Stimulated activated naive B cell treated with anti-CD40 and anti-IgM and Interleukin-4, amounts not matched to agents 10 μg/mL and 1 μg/mL and 100 μg/mL, for 72 hours (primary cell): ENCODE data around the gene FMN2.

Experiments used
- ATAC-seq, 2 donors: fragments of 150-1000 bp; cut with Tn5 transposase; replicated peaks; 2 replicates each; pipeline ENCODE4 v1.10.0; 2021; ENCODE audit warnings: moderate library complexity in 1 of 2
- DNase-seq: peaks from one replicate; pipeline ENCODE4 v3.0.0; 2021
- H3K27ac Mint-ChIP-seq: one replicate; pipeline ENCODE4 v1.8.0; 2022; ENCODE audit warnings: mild to moderate bottlenecking, mixed read lengths
- H3K27me3 Mint-ChIP-seq, 2 donors: one replicate each; pipeline ENCODE4 v1.8.0; 2022; ENCODE audit warnings: mixed read lengths in 2 of 2
- H3K36me3 Mint-ChIP-seq, 2 donors: one replicate each; pipeline ENCODE4 v1.8.0; 2022; ENCODE audit warnings: mixed read lengths in 2 of 2, mild to moderate bottlenecking in 1 of 2
- H3K4me1 Mint-ChIP-seq, 2 donors: one replicate each; pipeline ENCODE4 v1.8.0; 2022; ENCODE audit warnings: mixed read lengths in 2 of 2, mild to moderate bottlenecking in 1 of 2
- H3K4me3 Mint-ChIP-seq, 2 donors: one replicate each; pipeline ENCODE4 v1.8.0; 2022; ENCODE audit warnings: mild to moderate bottlenecking in 2 of 2, mixed read lengths in 2 of 2, moderate library complexity in 1 of 2
- H3K9me3 Mint-ChIP-seq, 2 donors: one replicate each; pipeline ENCODE4 v1.8.0; 2022; ENCODE audit warnings: mixed read lengths in 2 of 2, mild to moderate bottlenecking in 1 of 2

The FMN2 gene

GRCh38 chr1:240285540-240285939 is 193.9 kb downstream of the FMN2 start:
- Mint-ChIP-seq H3K27me3 (no peaks in the 10 kb centered on the region), H3K4me3 (no peak overlapping the region), H3K9me3 (peaks cover 4 to 7% of the 10 kb centered on the region in 2 donors), H3K27ac (no peak overlapping the region), H3K36me3 (no peaks in the 10 kb centered on the region), H3K4me1 (no peaks in the 10 kb centered on the region)
- DNase-seq (no peak), ATAC-seq (no peak)

- Mint-ChIP-seq H3K4me3 (no peak overlapping the region), H3K27ac (no peak overlapping the region), H3K27me3 (no peaks in the 10 kb centered on the region), H3K36me3 (no peaks in the 10 kb centered on the region), H3K4me1 (no peaks in the 10 kb centered on the region), H3K9me3 (peaks cover 4 to 7% of the 10 kb centered on the region in 2 donors)
- DNase-seq (no peak), ATAC-seq (no peak)
Observed at GRCh38 chr1:240287722-240288121, 196.0 kb downstream of the FMN2 start.

GRCh38 chr1:240293706-240294105 is 202.0 kb downstream of the FMN2 start:
- no peak for DNase-seq
- Mint-ChIP-seq H3K4me3 (no peak overlapping the region), H3K27ac (no peak overlapping the region), H3K4me1 (no peaks in the 10 kb centered on the region), H3K36me3 (no peaks in the 10 kb centered on the region), H3K27me3 (no peaks in the 10 kb centered on the region), H3K9me3 (peaks cover 0 to 6% of the 10 kb centered on the region in 2 donors)
- ATAC-seq = no peak

GRCh38 chr1:240294566-240294965 is 202.9 kb downstream of the FMN2 start:
- Mint-ChIP-seq H3K9me3 (peaks cover 0 to 6% of the 10 kb centered on the region in 2 donors), H3K4me3 (no peak overlapping the region), H3K4me1 (no peaks in the 10 kb centered on the region), H3K27ac (no peak overlapping the region), H3K27me3 (no peaks in the 10 kb centered on the region), H3K36me3 (no peaks in the 10 kb centered on the region)
- DNase-seq (no peak), ATAC-seq (no peak)

- DNase-seq (no peak), ATAC-seq (no peak)
- no peaks in the 10 kb centered on the region for H3K36me3 Mint-ChIP-seq
Observed at GRCh38 chr1:240295811-240296210, 204.1 kb downstream of the FMN2 start.

GRCh38 chr1:240304466-240304865 is 212.8 kb downstream of the FMN2 start:
- no peaks in the 10 kb centered on the region for H3K36me3 Mint-ChIP-seq
- DNase-seq = no peak
- no peak overlapping the region for H3K27ac Mint-ChIP-seq
- ATAC-seq = no peak
- H3K9me3 Mint-ChIP-seq = peaks cover 4 to 7% of the 10 kb centered on the region in 2 donors
- H3K27me3 Mint-ChIP-seq = no peaks in the 10 kb centered on the region
- H3K4me1 Mint-ChIP-seq = no peaks in the 10 kb centered on the region
- H3K4me3 Mint-ChIP-seq = no peak overlapping the region

More at GRCh38 chr1:240295811-240296210, 204.1 kb downstream of the FMN2 start:
- Mint-ChIP-seq H3K4me3 (no peak overlapping the region), H3K27me3 (no peaks in the 10 kb centered on the region), H3K9me3 (peaks cover 0 to 6% of the 10 kb centered on the region in 2 donors), H3K27ac (no peak overlapping the region), H3K4me1 (no peaks in the 10 kb centered on the region)

GRCh38 chr1:240306673-240307072 is 215.0 kb downstream of the FMN2 start:
- no peak for ATAC-seq
- Mint-ChIP-seq H3K27ac (no peak overlapping the region), H3K27me3 (no peaks in the 10 kb centered on the region), H3K4me3 (no peak overlapping the region), H3K9me3 (peaks cover 4 to 7% of the 10 kb centered on the region in 2 donors), H3K4me1 (no peaks in the 10 kb centered on the region), H3K36me3 (no peaks in the 10 kb centered on the region)
- no peak for DNase-seq

GRCh38 chr1:240308096-240308495 is 216.4 kb downstream of the FMN2 start:
- no peak for DNase-seq
- Mint-ChIP-seq H3K36me3 (no peaks in the 10 kb centered on the region), H3K4me3 (no peak overlapping the region), H3K27ac (no peak overlapping the region), H3K4me1 (no peaks in the 10 kb centered on the region), H3K27me3 (no peaks in the 10 kb centered on the region), H3K9me3 (peaks cover 4 to 6% of the 10 kb centered on the region in 2 donors)
- ATAC-seq = no peak

- H3K36me3 Mint-ChIP-seq = no peaks in the 10 kb centered on the region
- no peak overlapping the region for H3K27ac Mint-ChIP-seq
- H3K9me3 Mint-ChIP-seq = peaks cover 0 to 4% of the 10 kb centered on the region in 2 donors
- H3K27me3 Mint-ChIP-seq = no peaks in the 10 kb centered on the region
- no peak overlapping the region for H3K4me3 Mint-ChIP-seq
- no peak for ATAC-seq
- H3K4me1 Mint-ChIP-seq = no peaks in the 10 kb centered on the region
- DNase-seq = no peak
Observed at GRCh38 chr1:240309769-240310168, 218.1 kb downstream of the FMN2 start.

GRCh38 chr1:240310226-240310925 is 218.7 kb downstream of the FMN2 start:
- no peaks in the 10 kb centered on the region for H3K4me1 Mint-ChIP-seq
- DNase-seq (no peak), ATAC-seq (no peak)
- H3K36me3 Mint-ChIP-seq = no peaks in the 10 kb centered on the region
- no peaks in the 10 kb centered on the region for H3K27me3 Mint-ChIP-seq
- H3K27ac Mint-ChIP-seq = no peak overlapping the region
- H3K4me3 Mint-ChIP-seq = no peak overlapping the region
- H3K9me3 Mint-ChIP-seq = peaks cover 0 to 4% of the 10 kb centered on the region in 2 donors

GRCh38 chr1:240312872-240313271 is 221.2 kb downstream of the FMN2 start:
- Mint-ChIP-seq H3K9me3 (peaks cover 3 to 6% of the 10 kb centered on the region in 2 donors), H3K27me3 (no peaks in the 10 kb centered on the region), H3K4me1 (no peaks in the 10 kb centered on the region), H3K27ac (no peak overlapping the region), H3K4me3 (no peak overlapping the region), H3K36me3 (no peaks in the 10 kb centered on the region)
- ATAC-seq = no peak
- DNase-seq = no peak

- H3K4me3 Mint-ChIP-seq = no peak overlapping the region
- DNase-seq (no peak), ATAC-seq (no peak)
- H3K4me1 Mint-ChIP-seq = no peaks in the 10 kb centered on the region
- no peaks in the 10 kb centered on the region for H3K36me3 Mint-ChIP-seq
- peaks cover 5 to 19% of the 10 kb centered on the region in 2 donors for H3K9me3 Mint-ChIP-seq
- no peaks in the 10 kb centered on the region for H3K27me3 Mint-ChIP-seq
- no peak overlapping the region for H3K27ac Mint-ChIP-seq
Observed at GRCh38 chr1:240314845-240315801, 223.4 kb downstream of the FMN2 start.

- H3K27ac Mint-ChIP-seq = no peak overlapping the region
- peaks cover 7 to 23% of the 10 kb centered on the region in 2 donors for H3K9me3 Mint-ChIP-seq
- no peak overlapping the region for H3K4me3 Mint-ChIP-seq
- DNase-seq (no peak), ATAC-seq (no peak)
- H3K27me3 Mint-ChIP-seq = no peaks in the 10 kb centered on the region
- H3K36me3 Mint-ChIP-seq = no peaks in the 10 kb centered on the region
- H3K4me1 Mint-ChIP-seq = no peaks in the 10 kb centered on the region
Observed at GRCh38 chr1:240319998-240320397, 228.3 kb downstream of the FMN2 start.

GRCh38 chr1:240320659-240321058 is 229.0 kb downstream of the FMN2 start:
- DNase-seq = no peak
- no peak overlapping the region for H3K4me3 Mint-ChIP-seq

GRCh38 chr1:240322943-240323342 is 231.3 kb downstream of the FMN2 start:
- no peak overlapping the region for H3K27ac Mint-ChIP-seq
- no peaks in the 10 kb centered on the region for H3K36me3 Mint-ChIP-seq
- no peaks in the 10 kb centered on the region for H3K4me1 Mint-ChIP-seq
- ATAC-seq (no peak), DNase-seq (no peak)
- H3K4me3 Mint-ChIP-seq = no peak overlapping the region
- H3K27me3 Mint-ChIP-seq = no peaks in the 10 kb centered on the region
- peaks cover 5 to 16% of the 10 kb centered on the region in 2 donors for H3K9me3 Mint-ChIP-seq

More at GRCh38 chr1:240320659-240321058, 229.0 kb downstream of the FMN2 start:
- no peaks in the 10 kb centered on the region for H3K27me3 Mint-ChIP-seq
- H3K9me3 Mint-ChIP-seq = peaks cover 7 to 23% of the 10 kb centered on the region in 2 donors
- no peak overlapping the region for H3K27ac Mint-ChIP-seq
- H3K4me1 Mint-ChIP-seq = no peaks in the 10 kb centered on the region
- no peak for ATAC-seq
- no peaks in the 10 kb centered on the region for H3K36me3 Mint-ChIP-seq
